HL-60 (cell line): ENCODE data around the gene DTWD1.

Source experiments
- DNase-seq, 2 experiments: peaks; one replicate each; pipeline ENCODE4 v3.0.0-alpha.2; 2010 to 2020; ENCODE audit warnings: low read depth in 1 of 2, low spot score in 1 of 2
- H3K27ac ChIP-seq: fragments of 250-450 bp; sonication (Bioruptor Pico); replicated peaks from 2 replicates; pipeline ENCODE4 v1.5.1; 2020; ENCODE audit warnings: mild to moderate bottlenecking, moderate library complexity
- H3K27me3 ChIP-seq: fragments of 250-450 bp; sonication (Bioruptor Pico); 2 replicates; pipeline ENCODE4 v1.5.1; 2021; ENCODE audit warnings: mild to moderate bottlenecking, moderate library complexity; ENCODE audit not compliant: insufficient read depth, poor library complexity, severe bottlenecking
- H3K4me3 ChIP-seq: replicated peaks from 2 replicates; pipeline ENCODE4 v1.5.1; 2011; ENCODE audit warnings: mild to moderate bottlenecking, control low read depth, low read length; ENCODE audit not compliant: insufficient read depth
- CTCF ChIP-seq: IDR thresholded peaks from one replicate; pipeline ENCODE4 v1.5.1; 2011; ENCODE audit warnings: low read length, control low read depth, inconsistent platforms; ENCODE audit not compliant: insufficient read depth
- GABPA ChIP-seq: IDR thresholded peaks from 2 replicates; pipeline ENCODE4 v1.6.1; 2012; ENCODE audit warnings: low read depth
- POLR2AphosphoS5 ChIP-seq: IDR thresholded peaks from 2 replicates; pipeline ENCODE4 v1.6.1; 2012; ENCODE audit warnings: low read depth
- REST ChIP-seq: IDR thresholded peaks from 2 replicates; pipeline ENCODE4 v1.6.1; 2012; ENCODE audit warnings: low read depth; ENCODE audit not compliant: insufficient replicate concordance
- SPI1 ChIP-seq: IDR thresholded peaks from 2 replicates; pipeline ENCODE4 v1.6.1; 2012; ENCODE audit warnings: low read depth, mild to moderate bottlenecking, borderline replicate concordance

The DTWD1 gene

GRCh38 chr15:49692514-49693090 lies 71.8 kb downstream of the DTWD1 start:
- H3K27me3 ChIP-seq, result no peaks in the 10 kb centered on the region
- no peak for DNase-seq
- H3K27ac ChIP-seq, result no peak overlapping the region
- no peak for TF ChIP-seq SPI1
- no peak for TF ChIP-seq CTCF
- no peak for TF ChIP-seq POLR2AphosphoS5
- no peak for TF ChIP-seq REST
- no peak for TF ChIP-seq GABPA
- H3K4me3 ChIP-seq, result no peak overlapping the region

- Histone ChIP-seq H3K4me3 (no peak overlapping the region), H3K27me3 (no peaks in the 10 kb centered on the region), H3K27ac (no peak overlapping the region)
- TF ChIP-seq CTCF (no peak), REST (no peak), SPI1 (no peak), GABPA (no peak), POLR2AphosphoS5 (no peak)
- no peak for DNase-seq
These were observed 72.7 kb downstream of the DTWD1 start for GRCh38 chr15:49693498-49693897.

- Histone ChIP-seq H3K27ac (no peak overlapping the region), H3K27me3 (no peaks in the 10 kb centered on the region), H3K4me3 (no peak overlapping the region)
- no peak for DNase-seq
- no peak for TF ChIP-seq CTCF
- no peak for TF ChIP-seq GABPA
- no peak for TF ChIP-seq SPI1
- no peak for TF ChIP-seq REST
- no peak for TF ChIP-seq POLR2AphosphoS5
These were observed 75.6 kb downstream of the DTWD1 start for GRCh38 chr15:49696433-49696832.
